HL-60 (cell line): ENCODE data around the gene GATC.

Experiments
- CTCF ChIP-seq: IDR thresholded peaks from one replicate; pipeline ENCODE4 v1.5.1; 2011; ENCODE audit warnings: low read length, control low read depth, inconsistent platforms; ENCODE audit not compliant: insufficient read depth
- GABPA ChIP-seq: IDR thresholded peaks from 2 replicates; pipeline ENCODE4 v1.6.1; 2012; ENCODE audit warnings: low read depth
- POLR2AphosphoS5 ChIP-seq: IDR thresholded peaks from 2 replicates; pipeline ENCODE4 v1.6.1; 2012; ENCODE audit warnings: low read depth
- REST ChIP-seq: IDR thresholded peaks from 2 replicates; pipeline ENCODE4 v1.6.1; 2012; ENCODE audit warnings: low read depth; ENCODE audit not compliant: insufficient replicate concordance
- SPI1 ChIP-seq: IDR thresholded peaks from 2 replicates; pipeline ENCODE4 v1.6.1; 2012; ENCODE audit warnings: low read depth, mild to moderate bottlenecking, borderline replicate concordance

- TF ChIP-seq CTCF: no peak
- TF ChIP-seq REST: no peak
- no peak for TF ChIP-seq POLR2AphosphoS5
- TF ChIP-seq GABPA: no peak
- TF ChIP-seq SPI1: no peak
These were observed 32.1 kb upstream of the GATC start for GRCh38 chr12:120413901-120414695.
